ENCODE data around the gene LMNA. TPM values are rescaled to one million over a fixed set of nuclear protein-coding genes. Genes with fewer than 3 reads are reported as not detected.

The LMNA gene
- polyA plus RNA-seq, 3 donors: 16.5 to 45.5 (median 24.7) TPM

- Histone ChIP-seq H3K4me1 (ENCODE audit: control insufficient read depth in 1 of 2, insufficient read depth in 2 of 2, low read length in 2 of 2) (peaks cover 15 to 26% of the 10 kb centered on the region in 2 donors), H3K9ac (ENCODE audit: insufficient read depth, low read length, poor library complexity, severe bottlenecking) (no peak overlapping the region), H3K4me3 (replicated peaks in 1 of 3; ENCODE audit: low read depth in 2 of 3, low read length in 3 of 3) (no peak overlapping the region), H3K79me2 (ENCODE audit: insufficient read depth, low read length) (no peaks in the 10 kb centered on the region), H2AFZ (ENCODE audit: insufficient read depth, low read depth, low read length, poor library complexity, severe bottlenecking) (peak overlapping the region; percentile 84), H3K27me3 (ENCODE audit: control insufficient read depth in 2 of 2, insufficient read depth in 2 of 2, low read length in 2 of 2) (peaks cover 37 to 93% of the 10 kb centered on the region in 2 donors), H3K9me3 (replicated peaks in 1 of 2; ENCODE audit: control insufficient read depth in 1 of 2, insufficient read depth in 1 of 2, low read length in 2 of 2) (peaks cover 0 to 4% of the 10 kb centered on the region in 2 donors), H3K36me3 (replicated peaks in 1 of 2; ENCODE audit: control insufficient read depth in 1 of 2, insufficient read depth in 2 of 2, low read length in 2 of 2) (no peaks in the 10 kb centered on the region), H4K20me1 (ENCODE audit: insufficient read depth, low read length) (no peaks in the 10 kb centered on the region), H3K27ac (ENCODE audit: low read depth in 1 of 2, low read length in 2 of 2) (no peak overlapping the region), H3K4me2 (replicated peaks; ENCODE audit: extremely low read depth, low read length, poor library complexity, severe bottlenecking) (peak overlapping the region; percentile 93)
- Mint-ChIP-seq H3K27ac (no peak overlapping the region), H3K9me3 (peaks cover 0 to 18% (median 4%) of the 10 kb centered on the region in 7 donors), H3K27me3 (ENCODE audit: low read depth in 3 of 3) (peaks cover 86 to 99% (median 90%) of the 10 kb centered on the region in 3 donors), H3K4me3 (peak overlapping the region; percentile 39 to 90), H3K36me3 (peaks cover 7 to 8% of the 10 kb centered on the region in 2 donors), H3K4me1 (peaks cover 20% of the 10 kb centered on the region)
- 3% methylated on average over 37 of the region's 61 CpGs for WGBS (ENCODE audit: insufficient coverage)
- TF ChIP-seq CTCF (IDR thresholded peaks at IDR 0.05): no peak
- intact Hi-C loops (cut with micrococcal nuclease): no loop called here
- DNase-seq: no peak
Measured at GRCh38 chr1:156081180-156081916, 33.2 kb upstream of the LMNA start.

GRCh38 chr1:156081917-156082308 lies 32.6 kb upstream of the LMNA start:
- Mint-ChIP-seq H3K9me3 (peaks cover 0 to 14% (median 4%) of the 10 kb centered on the region in 7 donors), H3K27ac (no peak overlapping the region), H3K4me1 (peaks cover 17% of the 10 kb centered on the region), H3K4me3 (peak overlapping the region; percentile 81 to 90), H3K36me3 (peaks cover 7 to 8% of the 10 kb centered on the region in 2 donors), H3K27me3 (ENCODE audit: low read depth in 3 of 3) (peaks cover 87 to 99% (median 90%) of the 10 kb centered on the region in 3 donors)
- peaks cover 12 to 20% of the 10 kb centered on the region in 2 donors for H3K4me1 ChIP-seq (ENCODE audit: control insufficient read depth in 1 of 2, insufficient read depth in 2 of 2, low read length in 2 of 2)
- no peaks in the 10 kb centered on the region for H3K79me2 ChIP-seq (ENCODE audit: insufficient read depth, low read length)
- intact Hi-C loops (cut with micrococcal nuclease): no loop called here
- no peaks in the 10 kb centered on the region for H3K36me3 ChIP-seq (replicated peaks in 1 of 2; ENCODE audit: control insufficient read depth in 1 of 2, insufficient read depth in 2 of 2, low read length in 2 of 2)
- TF ChIP-seq CTCF (IDR thresholded peaks at IDR 0.05): no peak
- H4K20me1 ChIP-seq (ENCODE audit: insufficient read depth, low read length): no peaks in the 10 kb centered on the region
- no peak overlapping the region for H3K27ac ChIP-seq (ENCODE audit: low read depth in 1 of 2, low read length in 2 of 2)
- no peak for DNase-seq
- peak overlapping the region; percentile 40 for H3K9ac ChIP-seq (ENCODE audit: insufficient read depth, low read length, poor library complexity, severe bottlenecking)
- H3K4me3 ChIP-seq (replicated peaks in 1 of 3; ENCODE audit: low read depth in 2 of 3, low read length in 3 of 3): peak overlapping the region; percentile 39 to 86 (median 43)
- H2AFZ ChIP-seq (ENCODE audit: insufficient read depth, low read depth, low read length, poor library complexity, severe bottlenecking): peak overlapping the region; percentile 84
- H3K27me3 ChIP-seq (ENCODE audit: control insufficient read depth in 2 of 2, insufficient read depth in 2 of 2, low read length in 2 of 2): peaks cover 37 to 93% of the 10 kb centered on the region in 2 donors
- peak overlapping the region; percentile 93 for H3K4me2 ChIP-seq (replicated peaks; ENCODE audit: extremely low read depth, low read length, poor library complexity, severe bottlenecking)
- H3K9me3 ChIP-seq (replicated peaks in 1 of 2; ENCODE audit: control insufficient read depth in 1 of 2, insufficient read depth in 1 of 2, low read length in 2 of 2): peaks cover 0 to 4% of the 10 kb centered on the region in 2 donors
- WGBS (ENCODE audit: insufficient coverage): 0% methylated on average over 3 of the region's 10 CpGs

Data from CD14-positive monocyte (primary cell).